Measurements from ENCODE around the gene LY6G5B.

LY6G5B gene

GRCh38 chr6:31663126-31663960 is 6.4 kb upstream of the LY6G5B start:
- no peak for DNase-seq (ENCODE audit: low spot score)

- no peak for DNase-seq (ENCODE audit: low spot score)
Measured at GRCh38 chr6:31663961-31664789, 5.6 kb upstream of the LY6G5B start.

GRCh38 chr6:31664790-31665500 is 4.8 kb upstream of the LY6G5B start, which contains the start of gene GPANK1:
Gene GPANK1 (minus strand): TSS chr6:31664997. CDS start chr6:31664478, 519 bp downstream.
- DNase-seq (ENCODE audit: low spot score): peak; percentile 55

- DNase-seq (ENCODE audit: low spot score): peak; percentile 96
Measured at GRCh38 chr6:31665501-31666336, 4.1 kb upstream of the LY6G5B start, which contains the start of gene CSNK2B. Gene CSNK2B (plus strand): TSS chr6:31666080. CDS start chr6:31666832, 752 bp downstream.

GRCh38 chr6:31666337-31666965 is 3.3 kb upstream of the LY6G5B start:
- no peak for DNase-seq (ENCODE audit: low spot score)

GRCh38 chr6:31676322-31676903 is 6.6 kb downstream of the LY6G5B start:
- DNase-seq (ENCODE audit: low spot score): no peak

GRCh38 chr6:31676904-31677303 is 7.1 kb downstream of the LY6G5B start:
- DNase-seq (ENCODE audit: low spot score): no peak

GRCh38 chr6:31677955-31678354 is 8.2 kb downstream of the LY6G5B start:
- DNase-seq (ENCODE audit: low spot score): no peak

- DNase-seq (ENCODE audit: low spot score): peak; percentile 76
Measured at GRCh38 chr6:31680226-31681134, 10.7 kb downstream of the LY6G5B start, which contains the start of gene LY6G5C. Gene LY6G5C (minus strand): TSS chr6:31681067. CDS start chr6:31680373, 694 bp downstream.

GRCh38 chr6:31681135-31681671 is 11.4 kb downstream of the LY6G5B start:
- peak; percentile 67 for DNase-seq (ENCODE audit: low spot score)

- DNase-seq (ENCODE audit: low spot score): no peak
Measured at GRCh38 chr6:31683591-31683990, 13.8 kb downstream of the LY6G5B start.

GRCh38 chr6:31686483-31686882 is 16.7 kb downstream of the LY6G5B start:
- no peak for DNase-seq (ENCODE audit: low spot score)

GRCh38 chr6:31687321-31687720 is 17.5 kb downstream of the LY6G5B start:
- no peak for DNase-seq (ENCODE audit: low spot score)

- no peak for DNase-seq (ENCODE audit: low spot score)
Measured at GRCh38 chr6:31687860-31688693, 18.3 kb downstream of the LY6G5B start.

GRCh38 chr6:31689249-31690110 is 19.7 kb downstream of the LY6G5B start:
- DNase-seq (ENCODE audit: low spot score): peak; percentile 61

GRCh38 chr6:31690231-31691077 is 20.7 kb downstream of the LY6G5B start:
- no peak for DNase-seq (ENCODE audit: low spot score)

Measured in iPS-NIHi11 (cell line).